Stimulated activated CD4-positive, alpha-beta T cell treated with anti-CD3 and anti-CD28 coated beads, Interleukin-4, amount 100 ng/mL, for 1 hour (primary cell): ENCODE measurements around the gene TBC1D22A.
A peak's percentile ranks its signal among the peaks of the same experiment; 100 is the strongest.
"Not testable (repeated sequence)": the region's sequence is repeated elsewhere in the genome, so short reads cannot be mapped to it uniquely, and the experiment has no call there.

Experiments
- DNase-seq: peaks from one replicate; pipeline ENCODE4 v3.0.0-alpha.2; 2020

TBC1D22A gene

GRCh38 chr22:46762238-46763050 is at the start of gene TBC1D22A:
Gene TBC1D22A (plus strand): TSS chr22:46762650. CDS start chr22:46762787, 137 bp downstream.
- DNase-seq = peak; percentile 96

GRCh38 chr22:46714550-46714949 is 47.9 kb upstream of the TBC1D22A start:
- DNase-seq = no peak

- no peak for DNase-seq
These were observed 42.5 kb upstream of the TBC1D22A start for GRCh38 chr22:46719921-46720320.

GRCh38 chr22:46721501-46722085 is 40.9 kb upstream of the TBC1D22A start:
- DNase-seq = no peak

GRCh38 chr22:46723882-46724281 is 38.6 kb upstream of the TBC1D22A start:
- no peak for DNase-seq

- no peak for DNase-seq
These were observed 37.4 kb upstream of the TBC1D22A start for GRCh38 chr22:46725096-46725495.

- no peak for DNase-seq
These were observed 36.1 kb upstream of the TBC1D22A start for GRCh38 chr22:46726066-46726985.

GRCh38 chr22:46726986-46727317 is 35.5 kb upstream of the TBC1D22A start:
- no peak for DNase-seq

GRCh38 chr22:46727813-46728364 is 34.6 kb upstream of the TBC1D22A start:
- no peak for DNase-seq

GRCh38 chr22:46728470-46728869 is 34.0 kb upstream of the TBC1D22A start:
- no peak for DNase-seq

GRCh38 chr22:46730568-46731245 is 31.7 kb upstream of the TBC1D22A start:
- no peak for DNase-seq

GRCh38 chr22:46731246-46732040 is 31.0 kb upstream of the TBC1D22A start:
- DNase-seq = no peak

GRCh38 chr22:46732041-46732379 is 30.4 kb upstream of the TBC1D22A start:
- DNase-seq = no peak

- DNase-seq = no peak
These were observed 29.9 kb upstream of the TBC1D22A start for GRCh38 chr22:46732513-46732912.

- DNase-seq = not testable (repeated sequence)
These were observed 28.2 kb upstream of the TBC1D22A start for GRCh38 chr22:46734213-46734722.

GRCh38 chr22:46734830-46735453 is 27.5 kb upstream of the TBC1D22A start:
- DNase-seq = peak; percentile 49

GRCh38 chr22:46735747-46736608 is 26.5 kb upstream of the TBC1D22A start:
- no peak for DNase-seq

- no peak for DNase-seq
These were observed 25.7 kb upstream of the TBC1D22A start for GRCh38 chr22:46736705-46737104.

GRCh38 chr22:46737105-46737975 is 25.1 kb upstream of the TBC1D22A start:
- peak; percentile 49 for DNase-seq
